Endometrial microvascular endothelial cells (primary cell): ENCODE results near the gene NUCB2. TPM values are rescaled to one million over a fixed set of nuclear protein-coding genes. Genes with fewer than 3 reads are reported as not detected.
"Not testable (repeated sequence)": the region's sequence is repeated elsewhere in the genome, so short reads cannot be mapped to it uniquely, and the experiment has no call there.

Source experiments
- in situ Hi-C: cut with HindIII; loops from 2 replicates; pipeline ENCODE4 v1.10.0; 2017; ENCODE audit warnings: low sequenced_read_pairs, low pct_unique_long_range_greater_than_20kb; ENCODE audit errors: inconsistent ontology term
- total RNA-seq: library from RNA; depleted of rRNA; stranded (reverse); fragments of >200 nt; gene quantifications from one replicate; pipeline ENCODE4 v1.2.3, GENCODE V29; 2015; ENCODE audit errors: inconsistent ontology term

NUCB2 gene
- total RNA-seq, 1 donor from 2014 or later: 42.5 TPM

- in situ Hi-C loops: no loop called here
These were observed 9.8 kb upstream of the NUCB2 start for GRCh38 chr11:17266781-17267180.

- in situ Hi-C loops: no loop called here
These were observed 9.0 kb upstream of the NUCB2 start for GRCh38 chr11:17267576-17267975.

GRCh38 chr11:17268500-17268899 lies 8.0 kb upstream of the NUCB2 start:
- in situ Hi-C loops: not testable (repeated sequence)

GRCh38 chr11:17268902-17269301 lies 7.6 kb upstream of the NUCB2 start:
- in situ Hi-C loops: no loop called here

- in situ Hi-C loops: no loop called here
These were observed 3.7 kb upstream of the NUCB2 start for GRCh38 chr11:17272801-17273200.

- in situ Hi-C loops: no loop called here
These were observed 3.3 kb upstream of the NUCB2 start for GRCh38 chr11:17273211-17273610.

- in situ Hi-C loops: no loop called here
These were observed 2.8 kb upstream of the NUCB2 start for GRCh38 chr11:17273668-17274282.

GRCh38 chr11:17275400-17276235 lies 921 bp upstream of the NUCB2 start:
- in situ Hi-C loops: no loop called here

GRCh38 chr11:17277024-17277584 lies 565 bp downstream of the NUCB2 start:
- in situ Hi-C loops: no loop called here

GRCh38 chr11:17280494-17281127 lies 4.1 kb downstream of the NUCB2 start:
- in situ Hi-C loops: no loop called here

- in situ Hi-C loops: no loop called here
These were observed 9.8 kb downstream of the NUCB2 start for GRCh38 chr11:17286332-17286731.

GRCh38 chr11:17287058-17287457 lies 10.5 kb downstream of the NUCB2 start:
- in situ Hi-C loops: no loop called here

GRCh38 chr11:17291710-17292109 lies 15.2 kb downstream of the NUCB2 start:
- in situ Hi-C loops: no loop called here

GRCh38 chr11:17293311-17293710 lies 16.8 kb downstream of the NUCB2 start:
- in situ Hi-C loops: no loop called here

- in situ Hi-C loops: no loop called here
These were observed 17.5 kb downstream of the NUCB2 start for GRCh38 chr11:17294033-17294432.

- in situ Hi-C loops: no loop called here
These were observed 20.5 kb downstream of the NUCB2 start for GRCh38 chr11:17296852-17297559.

GRCh38 chr11:17298302-17298701 lies 21.8 kb downstream of the NUCB2 start:
- in situ Hi-C loops: no loop called here

- in situ Hi-C loops: no loop called here
These were observed 23.8 kb downstream of the NUCB2 start for GRCh38 chr11:17300372-17300771.
